Measurements from ENCODE around the gene ZMYND12.

GRCh38 chr1:42429603-42430002 is 26.2 kb downstream of the ZMYND12 start:
- TF ChIP-seq, protein P1, sequence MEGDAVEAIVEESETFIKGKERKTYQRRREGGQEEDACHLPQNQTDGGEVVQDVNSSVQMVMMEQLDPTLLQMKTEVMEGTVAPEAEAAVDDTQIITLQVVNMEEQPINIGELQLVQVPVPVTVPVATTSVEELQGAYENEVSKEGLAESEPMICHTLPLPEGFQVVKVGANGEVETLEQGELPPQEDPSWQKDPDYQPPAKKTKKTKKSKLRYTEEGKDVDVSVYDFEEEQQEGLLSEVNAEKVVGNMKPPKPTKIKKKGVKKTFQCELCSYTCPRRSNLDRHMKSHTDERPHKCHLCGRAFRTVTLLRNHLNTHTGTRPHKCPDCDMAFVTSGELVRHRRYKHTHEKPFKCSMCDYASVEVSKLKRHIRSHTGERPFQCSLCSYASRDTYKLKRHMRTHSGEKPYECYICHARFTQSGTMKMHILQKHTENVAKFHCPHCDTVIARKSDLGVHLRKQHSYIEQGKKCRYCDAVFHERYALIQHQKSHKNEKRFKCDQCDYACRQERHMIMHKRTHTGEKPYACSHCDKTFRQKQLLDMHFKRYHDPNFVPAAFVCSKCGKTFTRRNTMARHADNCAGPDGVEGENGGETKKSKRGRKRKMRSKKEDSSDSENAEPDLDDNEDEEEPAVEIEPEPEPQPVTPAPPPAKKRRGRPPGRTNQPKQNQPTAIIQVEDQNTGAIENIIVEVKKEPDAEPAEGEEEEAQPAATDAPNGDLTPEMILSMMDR (IDR thresholded peaks at IDR 0.05) = no peak
- TF ChIP-seq POLR2A (IDR thresholded peaks at IDR 0.05) = no peak

Measured in body of pancreas (tissue), 4 donors.